AG10803 (cell line): ENCODE measurements around the gene AGAP1.

ENCODE experiments used
- DNase-seq: peaks from one replicate; pipeline ENCODE4 v3.0.0; 2010; ENCODE audit warnings: low read depth
- H3K4me3 ChIP-seq: 2 replicates; pipeline ENCODE4 v1.5.1; 2011; ENCODE audit warnings: mild to moderate bottlenecking, low read length, control low read depth
- TF ChIP-seq, protein P1 (sequence below): conservative IDR thresholded peaks from 2 replicates; pipeline ENCODE4 v1.5.1; 2011; ENCODE audit warnings: mild to moderate bottlenecking, low read length, control low read depth, inconsistent platforms

Gene AGAP1

DNA sequence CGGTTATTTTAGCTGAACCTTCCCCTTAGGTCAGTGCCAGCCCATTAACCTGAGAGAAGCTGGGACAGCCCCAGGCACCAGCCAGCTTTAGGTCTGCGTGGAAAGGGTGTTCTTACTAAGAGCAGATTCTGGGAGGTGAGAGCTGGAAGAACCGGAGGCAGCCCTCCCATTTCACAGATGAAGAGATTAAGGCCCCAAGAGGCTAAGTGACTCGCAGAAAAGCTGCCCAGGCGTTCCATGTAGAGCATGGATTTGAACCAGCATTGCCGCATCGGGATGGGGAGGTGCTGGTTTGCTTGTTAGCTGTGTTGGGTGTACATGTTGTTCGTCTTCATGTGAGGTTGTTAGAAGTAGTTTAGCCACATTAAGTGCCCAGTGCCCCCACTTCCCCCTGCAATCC, 203.2 kb downstream of the AGAP1 start:
- TF ChIP-seq, protein P1, sequence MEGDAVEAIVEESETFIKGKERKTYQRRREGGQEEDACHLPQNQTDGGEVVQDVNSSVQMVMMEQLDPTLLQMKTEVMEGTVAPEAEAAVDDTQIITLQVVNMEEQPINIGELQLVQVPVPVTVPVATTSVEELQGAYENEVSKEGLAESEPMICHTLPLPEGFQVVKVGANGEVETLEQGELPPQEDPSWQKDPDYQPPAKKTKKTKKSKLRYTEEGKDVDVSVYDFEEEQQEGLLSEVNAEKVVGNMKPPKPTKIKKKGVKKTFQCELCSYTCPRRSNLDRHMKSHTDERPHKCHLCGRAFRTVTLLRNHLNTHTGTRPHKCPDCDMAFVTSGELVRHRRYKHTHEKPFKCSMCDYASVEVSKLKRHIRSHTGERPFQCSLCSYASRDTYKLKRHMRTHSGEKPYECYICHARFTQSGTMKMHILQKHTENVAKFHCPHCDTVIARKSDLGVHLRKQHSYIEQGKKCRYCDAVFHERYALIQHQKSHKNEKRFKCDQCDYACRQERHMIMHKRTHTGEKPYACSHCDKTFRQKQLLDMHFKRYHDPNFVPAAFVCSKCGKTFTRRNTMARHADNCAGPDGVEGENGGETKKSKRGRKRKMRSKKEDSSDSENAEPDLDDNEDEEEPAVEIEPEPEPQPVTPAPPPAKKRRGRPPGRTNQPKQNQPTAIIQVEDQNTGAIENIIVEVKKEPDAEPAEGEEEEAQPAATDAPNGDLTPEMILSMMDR = no peak
- no peak overlapping the region for H3K4me3 ChIP-seq
- DNase-seq = no peak

DNA sequence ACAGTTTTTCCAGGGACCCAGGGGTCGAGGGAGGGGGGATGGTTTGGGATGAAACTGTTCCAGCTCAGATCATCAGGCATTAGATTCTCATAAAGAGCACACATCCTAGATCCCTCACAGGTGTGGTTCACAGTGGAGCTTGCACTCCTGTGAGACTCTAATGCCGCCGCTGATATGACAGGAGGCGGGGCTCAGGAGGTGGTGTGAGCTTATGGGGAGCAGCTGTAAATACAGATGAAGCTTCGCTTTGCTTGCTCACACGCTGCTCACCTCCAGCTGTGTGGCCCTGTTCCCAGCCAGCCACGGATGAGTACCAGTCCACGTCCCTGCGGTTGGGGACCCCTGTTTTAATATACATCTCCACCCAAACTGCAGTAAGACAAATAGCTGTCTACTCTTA, 204.2 kb downstream of the AGAP1 start:
- no peak overlapping the region for H3K4me3 ChIP-seq
- no peak for DNase-seq
- TF ChIP-seq, protein P1 = no peak

DNA sequence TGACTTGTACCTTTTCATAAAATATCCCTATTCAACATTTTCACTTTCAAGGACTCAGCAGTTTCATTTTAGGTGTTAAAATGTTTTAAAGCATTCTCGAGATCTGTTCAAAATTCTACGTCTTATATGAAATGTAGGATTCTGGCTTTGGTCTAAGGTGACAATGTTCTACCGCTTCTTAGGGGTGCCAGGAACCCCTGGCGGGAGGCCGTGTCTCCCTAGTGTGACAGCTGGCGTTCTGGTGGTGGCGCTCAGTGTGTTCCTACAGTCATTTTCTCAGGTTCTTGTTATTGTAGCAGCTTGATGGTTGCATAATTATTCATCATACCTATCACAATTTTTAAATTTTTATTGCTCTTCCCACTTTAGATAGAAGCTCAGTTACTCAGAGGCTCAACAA, 204.6 kb downstream of the AGAP1 start:
- H3K4me3 ChIP-seq = no peak overlapping the region
- TF ChIP-seq, protein P1 = no peak
- DNase-seq = no peak

DNA sequence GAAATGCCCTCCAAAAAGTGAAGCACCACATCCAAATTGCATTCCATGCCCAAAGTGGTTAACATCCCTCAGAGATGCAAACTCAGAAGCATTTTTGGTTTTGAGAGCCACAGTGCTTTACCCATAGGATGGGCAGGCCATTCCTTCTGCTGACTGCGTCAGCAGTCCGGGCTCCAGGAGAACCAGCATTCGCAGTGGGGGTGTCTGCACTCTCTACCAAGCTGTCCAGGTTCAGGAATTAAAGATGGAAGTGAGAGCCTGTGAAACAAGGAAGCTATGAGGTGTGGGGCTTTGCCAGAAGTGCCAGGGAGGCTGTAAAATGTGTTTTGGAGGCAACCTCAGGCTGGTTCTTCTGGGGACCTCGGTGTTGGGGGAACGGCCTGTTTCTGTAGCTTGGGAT, 205.7 kb downstream of the AGAP1 start:
- no peak for DNase-seq
- H3K4me3 ChIP-seq = no peak overlapping the region
- TF ChIP-seq, protein P1 = no peak

DNA sequence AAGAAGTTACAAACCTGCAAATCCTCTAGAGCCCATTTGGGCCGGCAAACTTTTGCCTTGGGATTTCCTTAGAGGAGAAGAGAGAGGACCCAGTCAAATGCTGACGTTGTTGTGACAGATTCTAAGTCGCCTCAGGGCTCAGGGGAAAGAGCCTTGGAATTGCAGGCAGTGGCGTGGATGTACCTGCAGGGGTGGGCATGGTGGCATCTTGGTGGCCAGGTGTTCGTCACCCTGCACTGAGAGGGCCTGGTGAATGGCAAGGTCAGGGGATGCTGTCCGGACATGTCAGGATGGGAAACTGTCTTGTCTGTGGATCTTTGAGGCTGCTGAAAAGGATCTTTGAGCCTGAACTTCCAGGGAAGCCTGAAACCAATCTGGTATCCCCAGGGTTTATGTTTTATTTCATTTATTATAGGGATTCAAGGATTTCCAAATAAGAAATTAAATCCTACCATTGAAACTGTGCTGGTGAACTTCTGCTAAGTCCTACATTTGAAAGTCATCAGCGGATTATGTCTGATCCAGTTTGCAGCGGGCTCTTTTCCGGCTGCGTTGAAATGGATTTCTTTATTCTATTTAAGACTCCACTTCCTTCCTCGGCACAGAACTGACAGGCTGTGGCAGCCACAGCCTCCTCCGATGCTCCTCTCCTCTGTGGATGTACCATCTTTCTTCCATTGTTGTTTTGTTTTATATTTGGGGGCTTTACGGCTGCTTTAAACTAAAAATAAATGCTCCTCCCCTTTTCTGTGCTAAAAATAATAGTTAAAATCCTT, 207.6 kb downstream of the AGAP1 start:
- no peak overlapping the region for H3K4me3 ChIP-seq
- TF ChIP-seq, protein P1 = no peak
- DNase-seq = no peak

DNA sequence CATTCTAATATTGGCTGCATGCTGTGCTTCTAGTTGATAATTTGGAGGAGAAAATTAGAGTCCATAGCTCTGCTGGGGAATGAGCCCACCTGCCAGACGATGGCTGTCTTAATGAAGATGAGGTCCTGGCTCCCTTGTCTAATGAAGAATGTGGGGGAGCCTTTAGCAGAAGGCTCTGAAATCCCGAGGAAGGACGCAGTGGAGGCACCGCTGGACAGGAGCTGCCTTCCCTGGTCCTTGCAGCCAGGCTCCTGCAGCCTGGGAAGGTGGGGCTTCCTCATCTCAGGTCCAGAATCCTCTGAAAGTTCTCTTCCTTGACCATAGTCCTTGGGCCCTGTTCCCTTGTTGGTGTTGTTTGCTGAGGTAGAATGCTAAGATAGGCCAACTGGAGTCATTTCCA, 208.3 kb downstream of the AGAP1 start:
- TF ChIP-seq, protein P1 = no peak
- no peak for DNase-seq
- no peak overlapping the region for H3K4me3 ChIP-seq

DNA sequence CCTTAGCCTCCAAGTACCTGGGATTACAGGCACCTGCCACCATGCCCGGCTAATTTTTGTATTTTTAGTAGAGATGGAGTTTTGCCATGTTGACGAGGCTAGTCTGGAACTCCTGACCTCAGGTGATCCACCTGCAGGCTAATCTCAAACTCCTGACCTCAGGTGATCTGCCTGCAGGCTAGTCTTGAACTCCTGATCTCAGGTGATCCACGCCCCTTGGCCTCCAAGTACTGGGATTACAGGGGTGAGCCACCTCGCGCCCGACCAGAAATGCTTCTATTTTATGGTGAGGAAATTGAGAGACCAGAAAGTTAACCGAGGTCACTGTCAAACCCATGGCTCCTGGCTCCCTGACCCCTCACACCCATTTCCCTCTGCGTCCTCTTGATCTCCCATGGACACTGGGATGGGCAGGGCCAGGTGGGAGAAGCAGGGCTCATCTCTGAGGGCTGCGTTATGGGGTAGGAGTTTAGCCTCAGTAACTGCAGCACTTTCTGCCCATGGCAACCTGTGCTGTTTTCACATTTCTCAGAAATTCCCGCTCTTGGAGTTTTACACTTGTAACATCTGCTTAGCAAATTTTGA, 210.0 kb downstream of the AGAP1 start:
- no peak overlapping the region for H3K4me3 ChIP-seq
- DNase-seq = no peak
- TF ChIP-seq, protein P1 = no peak
